ENCODE results near the gene VAX1.
"Not testable (repeated sequence)": the region's sequence is repeated elsewhere in the genome, so short reads cannot be mapped to it uniquely, and the experiment has no call there.

VAX1 gene

GRCh38 chr10:117137911-117138642 lies at the start of gene VAX1:
Gene VAX1 (minus strand): TSS chr10:117138270. CDS start chr10:117138056, 214 bp downstream.
- DNase-seq = no peak

DNA sequence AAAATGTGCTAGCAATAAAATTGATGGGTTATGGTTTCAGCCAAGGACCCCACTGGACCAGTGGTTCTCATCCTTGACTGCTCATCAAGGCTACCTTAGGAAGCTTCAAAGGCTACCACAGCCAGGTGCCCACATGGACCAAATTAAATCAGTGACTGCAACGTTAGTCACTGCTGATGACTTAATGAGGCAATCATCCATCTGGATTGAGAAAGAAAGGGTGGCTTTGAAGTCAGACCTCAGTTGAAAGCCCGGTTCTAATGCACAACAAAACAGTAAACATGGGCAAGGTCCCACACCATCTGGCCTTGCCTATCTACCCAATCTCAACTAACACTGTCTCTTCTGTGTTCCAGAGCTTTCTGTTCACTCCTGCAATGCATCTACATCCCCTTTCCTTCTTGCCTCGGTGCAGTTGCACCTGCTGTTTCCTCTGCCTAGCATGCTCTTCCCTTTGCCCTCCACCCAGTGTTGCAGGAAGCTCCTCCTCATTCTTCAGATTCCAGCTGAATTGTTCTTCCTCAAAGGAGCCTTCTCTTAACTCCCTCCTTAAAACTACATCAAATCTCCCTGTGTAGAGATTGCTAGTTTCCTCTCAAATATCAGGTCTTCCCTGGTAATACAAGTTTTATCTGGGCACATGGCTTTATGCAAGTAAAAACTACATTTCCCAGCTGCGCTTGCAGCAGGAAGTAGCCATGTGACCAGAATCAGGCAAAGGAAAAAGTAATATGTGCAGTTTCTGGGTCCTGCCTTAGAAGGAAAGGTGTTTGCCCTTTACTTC lies 49.0 kb upstream of the VAX1 start:
- DNase-seq = peak; percentile 38

DNA sequence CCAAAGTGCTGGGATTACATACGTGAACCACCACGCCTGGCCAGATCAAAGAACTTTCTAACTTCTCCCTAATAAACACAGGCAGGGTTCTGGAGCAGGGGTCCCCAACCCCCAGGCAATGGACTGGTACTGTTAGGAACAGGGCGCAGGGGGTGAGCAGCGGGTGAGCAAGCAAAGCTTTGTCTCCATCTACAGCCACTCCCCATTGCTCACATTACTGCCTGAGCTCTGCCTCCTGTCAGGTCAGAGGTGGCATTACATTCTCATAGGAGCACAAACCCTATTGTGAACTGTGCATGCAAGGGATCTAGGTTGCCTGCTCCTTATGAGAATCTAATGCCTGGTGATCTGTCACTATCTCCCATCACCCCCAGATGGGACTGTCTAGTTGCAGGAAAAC lies 47.7 kb upstream of the VAX1 start:
- not testable (repeated sequence) for DNase-seq

DNA sequence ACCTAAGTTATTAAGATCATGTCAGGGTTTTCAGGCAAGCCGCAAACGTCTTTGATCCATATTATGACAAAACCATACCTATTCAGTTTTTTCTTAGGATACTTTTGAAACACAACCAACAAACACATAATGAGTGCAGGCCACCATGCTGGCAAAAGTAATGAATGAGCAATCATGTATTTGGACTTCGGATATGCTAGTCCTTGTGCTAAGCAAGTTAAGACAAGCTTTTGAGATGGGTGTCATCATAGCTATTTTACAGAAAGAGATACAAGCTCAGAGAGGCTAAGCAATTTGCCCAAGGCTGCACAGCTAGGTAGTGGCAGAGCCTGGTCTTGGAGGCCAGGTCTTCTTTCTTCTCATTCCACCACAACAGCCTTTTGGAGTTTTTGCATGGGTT lies 46.8 kb upstream of the VAX1 start:
- DNase-seq = no peak

DNA sequence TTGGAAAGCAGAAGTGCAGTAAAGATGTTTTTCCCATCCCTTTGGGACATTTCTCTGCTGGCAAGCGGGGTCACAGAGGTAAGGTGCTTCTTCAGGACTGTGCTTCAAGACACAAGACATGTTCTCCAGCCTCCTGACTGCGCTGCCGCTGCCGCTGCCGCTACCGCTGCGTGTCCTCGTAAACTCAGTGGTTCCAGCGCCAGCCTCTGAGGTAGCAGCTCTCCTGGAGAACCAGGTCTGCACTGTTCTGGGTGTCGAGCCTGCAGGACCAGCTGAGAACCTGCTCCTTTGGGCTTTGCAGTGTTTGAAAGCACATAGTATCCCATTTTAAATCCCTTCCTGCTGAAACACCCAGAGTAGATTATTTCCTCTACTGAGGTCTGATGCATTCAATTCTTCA lies 46.2 kb upstream of the VAX1 start:
- no peak for DNase-seq

- no peak for DNase-seq
Observed at GRCh38 chr10:117178190-117178589, 40.1 kb upstream of the VAX1 start.

- DNase-seq = peak; percentile 71
Observed at GRCh38 chr10:117175901-117176534, 37.9 kb upstream of the VAX1 start.

DNA sequence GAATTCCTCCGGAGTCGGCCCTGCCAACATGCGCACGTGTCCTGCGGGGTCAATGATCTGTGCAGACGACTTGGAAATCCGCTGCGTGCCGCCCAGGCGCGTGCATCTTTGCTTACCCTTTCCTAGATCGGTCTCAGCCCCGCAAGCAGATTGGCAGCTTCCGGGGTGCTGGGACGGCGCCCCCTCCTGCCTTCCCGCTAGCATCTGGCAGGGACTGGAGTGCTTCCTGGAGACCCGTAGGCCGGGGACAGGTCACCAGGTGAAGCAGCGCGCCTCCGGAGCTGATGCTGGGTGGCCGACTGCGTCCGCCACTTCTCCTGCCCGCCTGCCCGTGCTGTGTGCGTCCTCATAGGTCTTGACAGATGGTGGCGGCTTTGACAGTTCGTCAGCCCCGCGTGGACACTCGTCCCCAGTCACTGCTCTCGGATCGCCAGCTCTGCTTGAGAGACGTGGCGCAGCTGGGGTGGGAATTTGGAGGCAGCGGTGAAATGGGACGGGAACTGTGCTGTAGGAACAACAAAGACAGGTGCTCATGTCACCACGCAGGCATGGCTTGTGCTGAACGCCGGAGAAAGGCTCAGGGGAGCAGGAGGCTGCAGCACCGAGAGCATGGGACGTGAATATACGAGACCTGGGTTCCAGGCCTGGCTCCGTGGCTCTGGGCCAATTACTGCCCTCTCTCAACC lies 37.3 kb upstream of the VAX1 start:
- no peak for DNase-seq

- peak; percentile 75 for DNase-seq
Observed at GRCh38 chr10:117174439-117175214, 36.6 kb upstream of the VAX1 start.

DNA sequence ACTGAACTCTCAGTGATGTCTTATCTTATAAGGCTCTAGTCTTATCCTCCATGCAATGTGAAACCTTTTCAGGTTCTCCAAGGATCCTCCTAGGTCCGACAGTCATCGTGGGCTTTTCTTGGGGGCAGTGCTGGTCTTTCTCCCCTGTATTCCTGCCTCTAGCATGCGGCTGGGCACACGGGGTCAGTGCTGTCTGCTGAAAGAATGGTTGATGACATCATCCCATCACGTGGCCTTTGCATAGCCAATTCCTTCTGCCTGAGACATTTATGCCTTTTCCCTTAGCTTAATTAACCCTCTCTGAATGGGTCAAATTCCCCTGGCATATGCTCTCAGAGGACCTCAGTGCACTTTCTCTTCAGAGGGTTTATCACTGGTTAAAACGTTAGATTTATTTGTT lies 32.2 kb upstream of the VAX1 start:
- peak; percentile 25 for DNase-seq

DNA sequence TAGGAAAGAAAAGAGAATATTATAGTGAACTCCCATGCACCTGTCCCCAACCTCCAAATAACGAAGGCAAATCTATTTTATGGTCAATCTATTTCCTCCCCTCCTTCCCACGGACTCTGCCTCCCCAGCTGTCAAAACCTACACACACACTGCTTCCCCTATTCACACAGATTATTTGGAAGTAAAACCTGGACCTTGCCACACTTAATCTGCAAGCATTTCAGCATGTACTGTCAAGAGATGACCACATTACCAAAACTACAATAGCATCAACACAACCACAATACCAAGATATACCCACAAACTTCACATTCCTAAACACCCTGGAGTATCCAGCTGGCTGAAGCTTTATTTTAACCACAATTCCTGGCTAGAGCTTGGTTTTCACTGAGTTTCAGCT lies 31.4 kb upstream of the VAX1 start:
- no peak for DNase-seq

DNA sequence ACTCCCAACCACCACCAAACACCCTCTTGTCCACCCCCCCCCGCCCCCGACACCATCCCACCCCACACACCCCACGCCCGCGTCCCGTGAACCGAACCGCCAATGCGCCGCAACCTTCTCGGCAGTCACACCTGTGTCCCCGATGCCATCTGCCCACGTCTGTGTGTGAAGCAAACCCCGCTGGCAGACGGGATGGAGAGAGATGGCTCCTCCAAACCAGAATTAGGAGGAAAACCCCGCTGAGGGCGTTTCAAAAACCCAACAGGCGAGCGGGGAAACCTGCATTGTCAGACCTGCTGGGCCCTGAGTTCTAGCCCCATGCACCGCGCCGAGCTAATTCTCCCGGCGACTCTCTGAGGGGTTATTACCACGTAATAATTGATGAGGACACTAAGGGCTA lies 30.7 kb upstream of the VAX1 start:
- no peak for DNase-seq

DNA sequence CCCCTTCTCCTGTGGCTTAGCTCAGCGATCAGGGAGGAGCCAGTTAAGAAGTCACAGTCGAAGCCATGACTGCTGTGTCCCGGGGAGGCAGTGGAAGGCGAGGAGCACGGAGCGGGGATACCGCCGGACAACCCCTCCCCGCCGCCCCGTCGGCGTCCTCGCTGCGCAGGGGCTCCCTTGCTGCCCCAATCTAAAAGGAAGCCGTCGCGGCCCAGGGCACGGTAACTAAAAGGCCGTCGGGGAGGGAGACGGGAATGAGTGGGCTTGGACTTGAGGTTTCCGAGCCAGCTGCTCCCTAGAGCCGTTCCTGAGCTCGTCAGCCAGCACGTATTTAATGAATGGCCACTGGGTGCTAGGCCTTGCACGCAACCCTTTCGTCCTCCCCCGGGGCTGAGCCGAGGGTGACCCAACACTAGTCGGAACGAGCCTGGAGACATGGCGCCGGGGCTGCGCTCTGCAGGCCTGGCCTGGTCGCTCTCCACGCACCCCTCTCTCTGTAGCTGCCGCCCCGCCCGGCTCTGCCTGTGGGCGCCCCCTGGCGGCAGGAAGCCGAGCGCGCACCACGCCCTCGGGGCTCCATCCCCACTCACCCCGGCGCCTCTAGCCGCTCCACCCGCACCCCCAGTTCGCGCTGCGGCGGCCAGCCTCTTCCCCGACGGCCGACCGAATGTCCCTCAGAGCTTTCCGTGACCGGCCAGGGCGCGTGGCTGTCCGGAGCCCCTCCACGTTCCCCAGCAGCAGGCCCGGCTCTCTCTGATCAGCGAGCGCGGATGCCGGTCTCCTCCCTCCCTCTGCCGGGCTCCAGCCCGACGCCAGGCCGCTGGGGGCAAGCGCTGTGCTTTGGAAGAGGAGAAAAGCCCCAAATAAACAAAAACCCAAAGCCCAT lies 30.0 kb upstream of the VAX1 start:
- DNase-seq = peak; percentile 51

- no peak for DNase-seq
Observed at GRCh38 chr10:117167346-117167788, 29.3 kb upstream of the VAX1 start.

DNA sequence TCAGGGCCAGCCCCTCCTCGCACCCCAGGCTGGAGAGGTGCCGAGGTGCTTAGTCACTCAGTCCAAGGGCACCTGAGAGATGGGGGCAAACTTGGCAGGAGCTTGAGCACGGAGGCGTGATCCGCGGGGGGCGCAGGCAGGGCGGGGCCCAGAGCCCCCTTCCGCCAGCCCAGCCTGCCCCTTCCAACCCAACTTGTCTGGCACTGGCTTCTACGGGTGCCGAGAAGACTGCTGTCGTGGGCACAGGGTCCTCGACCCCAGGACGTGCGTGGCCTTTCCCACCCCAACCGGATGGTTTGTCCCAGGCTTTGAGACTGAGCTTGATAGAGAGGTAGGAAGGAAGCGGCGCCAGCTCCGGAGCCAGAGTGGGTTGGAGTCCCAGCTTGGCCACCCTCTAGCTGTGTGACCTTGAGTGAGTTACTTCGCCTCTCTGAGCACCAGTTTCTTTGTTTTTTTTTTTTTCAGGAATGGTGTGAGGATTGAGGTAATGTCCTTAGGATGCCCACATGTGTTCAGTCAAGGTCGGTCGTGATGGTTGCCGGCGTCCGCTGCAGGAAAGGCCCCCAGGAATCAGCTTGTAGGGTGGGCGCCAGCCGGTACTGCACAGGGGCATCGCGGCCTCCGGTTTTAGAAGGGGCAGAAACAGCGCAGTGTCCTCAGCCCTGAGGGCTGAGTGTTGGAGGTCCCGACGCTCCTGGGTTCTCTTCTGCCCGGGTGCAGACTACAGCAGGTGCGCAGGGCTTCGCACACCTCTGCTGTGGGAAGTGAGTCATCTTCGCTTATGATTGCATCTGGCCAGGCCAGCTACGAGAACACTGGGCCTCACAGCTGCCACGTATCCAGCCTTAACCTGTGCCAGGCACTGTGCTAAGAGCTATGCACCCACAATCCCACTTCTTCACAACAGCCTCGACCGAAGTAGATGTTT lies 28.6 kb upstream of the VAX1 start:
- no peak for DNase-seq

DNA sequence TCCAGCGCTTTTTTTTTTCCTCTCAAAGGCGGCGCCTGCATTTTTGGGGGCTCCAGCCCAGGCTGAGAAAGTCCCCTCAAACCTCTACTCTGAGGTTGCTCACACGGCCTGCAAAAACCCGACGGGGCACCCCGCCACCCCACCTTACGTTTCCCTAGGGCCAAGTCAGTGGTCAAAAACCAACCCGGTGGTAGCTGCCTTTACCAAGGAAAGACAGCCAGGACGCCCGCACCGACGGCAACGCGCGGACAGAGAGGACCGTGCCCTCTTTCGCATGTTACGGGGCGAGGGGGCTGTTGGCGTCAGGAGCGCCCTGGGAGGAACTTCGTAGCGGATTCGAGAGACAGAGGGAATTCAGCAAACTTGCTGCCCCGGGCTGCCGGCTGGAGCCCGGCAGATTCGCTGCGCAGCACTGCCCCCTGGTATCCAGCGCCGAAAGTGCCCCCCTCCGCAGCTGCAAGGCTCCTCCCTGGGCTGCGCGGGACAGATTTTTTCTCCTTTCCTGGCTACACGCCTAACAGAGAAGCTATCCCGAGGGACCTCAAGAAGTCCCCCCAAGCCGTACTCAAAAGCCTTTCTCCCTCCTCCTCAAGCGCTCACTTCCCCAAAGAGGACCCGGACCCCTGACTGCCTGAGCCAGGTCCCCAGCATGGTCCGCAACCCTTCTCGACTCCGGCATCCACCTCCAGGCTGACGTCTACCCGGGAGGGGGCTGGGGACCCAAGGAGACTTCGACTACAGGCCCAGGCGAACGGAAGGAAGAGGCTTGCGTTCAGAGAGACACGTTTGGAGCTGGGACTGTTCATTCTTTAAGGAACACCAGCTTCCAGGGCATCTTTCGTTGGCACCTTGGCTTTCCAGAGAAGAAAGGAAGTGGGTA lies 27.7 kb upstream of the VAX1 start:
- peak; percentile 49 for DNase-seq

DNA sequence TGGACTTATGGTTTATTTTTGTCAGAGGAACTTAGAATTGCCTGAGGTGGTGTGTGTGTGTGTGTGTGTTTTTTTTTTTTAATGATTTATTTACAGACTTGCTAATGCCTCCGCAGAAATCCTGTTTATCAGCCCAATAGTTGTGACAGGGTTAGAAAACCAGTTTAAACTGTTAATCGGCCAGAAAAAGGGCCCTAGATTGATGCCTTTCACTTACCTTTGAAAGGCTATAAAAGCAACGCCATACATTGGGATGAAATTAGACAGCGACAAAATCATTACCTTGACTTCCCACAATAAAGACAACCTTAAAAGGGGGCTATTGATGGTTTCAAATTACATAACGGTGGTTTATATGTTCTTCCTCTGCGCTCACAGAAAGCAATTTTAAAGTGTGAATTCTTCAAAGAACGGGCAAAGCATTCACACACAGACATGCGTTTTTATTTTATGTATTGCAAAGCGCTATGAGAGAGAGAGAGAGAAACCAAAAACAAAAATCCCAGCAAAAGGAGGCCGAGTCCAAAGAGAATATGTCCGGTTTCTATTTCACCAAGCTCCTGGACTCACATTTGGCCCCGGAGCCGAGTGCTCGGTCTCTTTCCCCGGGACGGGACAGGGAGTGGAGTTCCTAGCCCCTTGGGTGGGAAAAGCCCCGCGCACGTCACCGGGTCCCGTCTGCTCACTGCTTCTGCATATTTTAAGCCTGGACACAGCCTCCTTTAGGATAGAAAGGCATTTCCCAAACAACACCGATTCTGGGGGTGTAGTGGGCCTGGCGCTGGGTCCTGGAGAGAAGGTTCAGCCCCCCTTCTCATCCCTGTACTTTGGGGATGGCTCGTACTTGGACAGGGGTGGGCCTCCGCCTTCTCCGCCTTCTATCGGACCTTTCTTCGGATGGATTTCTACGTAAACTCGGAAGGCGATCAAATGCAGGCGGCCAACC lies 26.8 kb upstream of the VAX1 start:
- no peak for DNase-seq
